HG03558 (cell line): ENCODE measurements around the gene EMP2.
"Not testable (repeated sequence)": the region's sequence is repeated elsewhere in the genome, so short reads cannot be mapped to it uniquely, and the experiment has no call there.

Experiments
- ATAC-seq: cut with Tn5 transposase; IDR thresholded peaks from one replicate; pipeline ENCODE4 v1.9.1; 2021; ENCODE audit warnings: moderate number of reproducible peaks; ENCODE audit not compliant: unreplicated experiment; ENCODE audit errors: extremely low read depth

The EMP2 gene

DNA sequence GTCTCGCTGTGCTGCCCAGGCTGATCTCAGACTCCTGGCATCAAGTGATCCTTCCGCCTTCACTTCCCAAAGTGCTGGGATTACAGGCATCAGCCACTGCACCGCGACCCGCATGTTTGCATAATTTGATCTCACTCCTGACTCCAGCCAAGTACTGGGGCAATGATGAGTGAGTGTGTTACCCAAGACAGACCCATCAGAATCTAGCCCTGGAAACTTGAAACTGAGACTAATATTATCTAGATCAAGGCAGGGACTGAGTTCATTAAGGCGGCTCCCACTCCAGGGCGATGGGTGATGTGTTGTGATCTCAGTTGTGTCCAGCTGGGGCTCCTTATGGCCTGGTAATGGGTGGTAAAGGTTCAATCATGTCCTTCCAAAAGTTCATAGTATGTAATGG lies 53.4 kb downstream of the EMP2 start:
- no peak for ATAC-seq

DNA sequence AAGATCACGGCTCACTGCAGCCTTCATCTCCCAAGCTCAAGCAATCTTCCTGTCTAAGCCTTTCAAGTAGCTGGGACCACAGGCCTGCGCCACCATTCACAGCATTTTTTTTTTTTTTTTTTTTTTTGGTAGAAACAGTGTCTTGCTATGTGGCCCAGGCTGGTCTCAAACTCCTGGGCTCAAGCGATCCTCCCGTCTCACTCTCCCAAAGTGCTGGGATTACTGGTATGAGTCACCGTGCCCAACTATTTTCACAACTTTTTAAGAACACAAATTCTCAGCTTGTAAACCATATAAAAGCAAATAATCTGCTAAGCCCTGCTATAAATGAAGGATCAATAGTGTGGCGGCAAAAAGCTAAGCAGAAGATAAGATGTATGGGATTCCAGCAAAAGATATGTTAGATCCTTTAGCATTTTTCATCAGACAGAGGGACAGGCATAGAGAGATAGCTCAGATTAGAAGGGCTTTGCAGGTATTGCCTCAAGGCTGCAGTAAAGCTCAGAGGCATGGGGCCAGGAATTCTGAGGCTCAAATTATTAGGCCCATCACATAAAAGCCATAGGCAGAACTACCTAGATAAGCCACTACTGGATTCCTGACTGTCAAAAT lies 55.1 kb downstream of the EMP2 start:
- ATAC-seq = no peak

DNA sequence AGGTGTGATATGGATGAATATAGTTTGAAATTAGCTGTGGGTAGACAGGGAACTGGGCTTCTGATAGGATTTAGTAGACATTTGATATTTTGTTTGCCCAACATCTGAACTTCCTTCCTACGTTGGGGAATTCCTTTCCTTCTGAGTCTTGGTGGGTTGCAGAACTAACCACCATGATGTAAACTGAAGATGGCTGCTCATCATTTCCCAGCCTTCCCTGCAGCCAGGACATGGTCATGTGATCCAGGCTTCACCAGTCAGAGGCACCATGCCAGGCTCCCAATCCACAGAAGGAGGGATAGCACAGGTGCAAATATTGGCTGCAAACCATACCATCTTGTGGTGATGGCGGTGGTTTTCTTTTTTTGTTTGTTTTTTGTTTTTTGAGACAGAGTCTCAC lies 57.4 kb downstream of the EMP2 start:
- ATAC-seq = no peak

DNA sequence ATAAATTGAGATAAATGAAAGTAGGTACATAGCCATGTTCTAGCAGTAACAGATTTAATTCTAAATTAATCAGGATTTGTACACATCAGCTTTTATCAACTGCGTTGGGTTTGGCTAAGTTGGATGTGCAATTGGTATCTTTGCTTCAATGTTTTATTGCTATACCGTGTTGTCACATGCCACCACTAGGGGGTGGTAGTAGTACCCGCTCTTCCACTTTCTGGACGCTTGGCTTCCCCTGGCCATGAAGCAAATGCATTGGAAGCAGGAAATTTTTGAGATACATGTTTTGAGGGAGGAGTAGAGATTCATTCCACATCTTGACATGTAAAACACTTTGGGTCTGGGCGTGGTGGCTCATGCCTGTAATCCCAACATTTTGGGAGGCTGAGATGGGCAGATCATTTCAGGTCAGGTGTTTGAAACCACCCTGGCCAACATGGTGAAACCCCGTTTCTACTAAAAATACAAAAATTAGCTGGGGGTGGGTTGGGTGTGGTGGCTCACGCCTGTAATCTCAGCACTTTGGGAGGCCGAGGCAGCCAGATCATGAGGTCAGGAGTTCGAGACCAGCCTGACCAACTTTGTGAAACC lies 58.6 kb downstream of the EMP2 start:
- ATAC-seq = no peak

DNA sequence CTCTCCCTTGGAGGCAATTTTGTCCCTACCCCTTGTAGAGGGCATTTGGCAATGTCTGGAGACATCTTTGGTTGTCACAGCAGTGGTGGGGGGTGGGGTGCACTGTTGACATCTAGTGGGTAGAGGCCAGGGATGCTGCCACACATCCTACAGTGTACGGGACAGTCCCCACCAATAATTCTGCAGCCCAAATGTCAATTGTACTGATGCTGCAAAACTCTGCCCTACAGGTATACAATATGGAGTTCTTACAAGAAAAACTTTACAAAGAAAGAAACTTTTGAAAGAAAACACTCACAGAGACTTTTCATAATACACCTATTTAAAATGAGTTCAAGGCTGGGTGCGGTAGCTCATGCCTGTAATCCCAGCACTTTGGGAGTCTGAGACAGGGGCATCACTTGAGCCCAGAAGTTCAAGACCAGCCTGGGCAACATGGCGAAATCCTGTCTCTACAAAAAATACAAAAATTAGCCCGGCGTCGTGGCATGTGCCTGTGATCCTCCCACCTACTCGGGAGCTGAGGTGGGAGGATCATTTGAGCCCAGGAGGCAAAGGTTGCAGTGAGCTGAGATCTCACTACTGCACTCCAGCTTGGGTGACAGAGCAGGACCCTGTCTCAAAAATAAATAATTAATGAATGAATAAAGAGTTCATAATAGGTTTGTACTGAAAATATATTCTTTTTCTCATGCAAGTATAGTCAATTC lies 59.4 kb downstream of the EMP2 start:
- ATAC-seq = no peak

DNA sequence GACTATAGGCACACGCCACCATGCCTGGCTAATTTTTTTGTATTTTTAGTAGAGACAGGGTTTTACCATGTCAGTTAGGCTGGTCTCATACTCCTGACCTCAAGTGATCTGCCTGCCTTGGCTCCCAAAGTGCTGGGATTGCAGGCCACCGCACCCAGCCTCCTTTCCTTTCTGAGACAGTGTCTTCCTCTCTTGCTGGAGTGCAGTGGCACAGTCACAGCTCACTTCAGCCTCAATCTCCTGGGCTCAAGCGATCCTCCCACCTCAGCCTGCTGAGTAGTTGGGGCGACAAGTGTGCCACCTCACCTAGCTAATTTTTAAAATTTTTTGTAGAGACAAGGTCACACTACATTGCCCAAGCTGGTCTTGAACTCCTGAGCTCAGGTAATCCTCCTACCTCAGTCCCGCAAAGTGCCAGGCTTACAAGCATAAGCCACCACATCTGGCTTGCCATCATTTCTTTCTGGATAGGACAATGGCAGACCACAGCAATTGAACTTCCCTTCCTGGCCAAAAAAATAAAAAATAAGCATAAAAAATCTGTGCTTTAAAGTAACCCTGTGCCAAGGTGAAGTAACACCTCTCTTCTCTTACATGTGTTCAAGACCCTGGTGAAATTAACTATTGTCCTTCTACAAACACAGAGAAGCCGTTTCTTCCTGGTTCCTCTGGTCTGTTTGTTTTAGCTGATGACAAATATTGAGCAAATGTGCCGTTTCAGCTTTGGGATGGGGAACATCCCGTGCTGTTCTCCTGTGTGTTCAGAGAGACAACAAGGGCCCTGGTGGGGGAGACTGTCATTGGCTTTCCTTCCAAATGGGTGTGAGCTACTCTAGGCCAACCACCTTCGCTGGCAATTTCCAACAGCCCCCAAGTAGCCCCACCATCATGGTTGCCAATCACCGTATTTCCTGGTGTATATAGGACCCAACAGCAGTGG lies 60.2 kb downstream of the EMP2 start:
- no peak for ATAC-seq

DNA sequence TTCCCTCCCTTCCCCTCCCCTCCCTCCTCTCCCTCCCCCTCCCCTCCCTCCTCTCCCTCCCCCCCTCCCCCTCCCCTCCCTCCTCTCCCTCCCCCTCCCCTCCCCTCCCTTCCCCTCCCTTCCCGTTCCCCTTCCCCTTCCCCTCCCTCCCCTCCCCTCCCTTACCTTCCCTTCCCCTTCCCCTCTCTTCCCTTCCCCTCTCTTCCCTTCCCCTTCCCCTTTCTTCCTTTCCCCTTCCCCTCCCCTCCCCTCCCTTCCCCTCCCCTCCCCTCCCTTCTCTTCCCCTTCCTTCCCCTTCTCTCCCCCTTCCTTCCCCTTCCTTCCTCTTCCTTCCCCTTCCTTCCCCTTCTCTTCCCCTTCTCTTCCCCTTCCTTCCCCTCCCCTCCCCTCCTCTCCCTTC lies 61.1 kb downstream of the EMP2 start:
- no peak for ATAC-seq

DNA sequence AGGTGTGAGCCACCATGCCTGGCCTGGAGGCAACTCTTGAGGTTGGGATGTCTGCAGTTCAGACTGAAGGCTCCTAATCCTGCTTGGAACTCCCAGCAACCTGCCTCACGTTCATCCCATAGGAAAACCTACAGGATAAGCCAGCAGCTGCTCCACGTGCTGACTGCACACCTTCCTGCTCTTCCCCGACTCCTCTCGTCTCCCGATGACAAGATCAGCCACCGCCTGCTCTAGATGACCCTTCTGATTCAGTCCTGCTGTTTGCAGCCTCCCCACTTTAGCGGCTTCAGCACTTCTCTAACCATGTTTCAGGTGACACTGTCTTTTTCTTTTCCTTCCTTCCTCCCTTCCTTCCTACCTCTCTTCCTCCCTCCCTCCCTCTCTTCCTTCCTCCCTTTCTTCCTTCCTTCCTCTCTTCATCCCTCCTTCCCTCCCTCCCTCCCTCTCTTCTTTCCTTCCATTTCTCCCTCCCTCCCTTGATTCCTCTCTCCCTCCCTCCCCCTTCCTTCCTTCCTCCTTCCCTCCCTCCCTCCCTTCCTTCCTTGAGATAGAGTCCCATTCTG lies 61.8 kb downstream of the EMP2 start:
- ATAC-seq = no peak

DNA sequence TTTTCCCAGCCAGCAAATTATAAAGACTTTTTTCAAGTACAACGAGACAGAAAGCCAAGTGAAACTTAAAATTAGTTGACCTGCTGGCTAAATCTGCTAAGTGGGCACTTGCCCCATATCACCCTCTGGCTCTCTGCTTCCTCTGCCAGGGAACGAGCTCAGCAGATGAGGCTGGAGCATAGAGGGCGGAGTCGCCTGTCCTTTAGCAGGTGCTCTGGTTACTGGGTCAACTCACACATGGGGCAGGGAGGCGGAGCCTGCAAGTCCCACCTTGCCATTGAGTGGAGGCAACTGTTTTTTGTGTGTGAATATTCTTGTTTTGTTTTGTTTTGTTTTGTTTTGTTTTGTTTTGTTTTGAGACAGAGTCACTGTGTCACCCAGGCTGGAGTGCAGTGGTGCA lies 62.5 kb downstream of the EMP2 start:
- ATAC-seq = no peak

DNA sequence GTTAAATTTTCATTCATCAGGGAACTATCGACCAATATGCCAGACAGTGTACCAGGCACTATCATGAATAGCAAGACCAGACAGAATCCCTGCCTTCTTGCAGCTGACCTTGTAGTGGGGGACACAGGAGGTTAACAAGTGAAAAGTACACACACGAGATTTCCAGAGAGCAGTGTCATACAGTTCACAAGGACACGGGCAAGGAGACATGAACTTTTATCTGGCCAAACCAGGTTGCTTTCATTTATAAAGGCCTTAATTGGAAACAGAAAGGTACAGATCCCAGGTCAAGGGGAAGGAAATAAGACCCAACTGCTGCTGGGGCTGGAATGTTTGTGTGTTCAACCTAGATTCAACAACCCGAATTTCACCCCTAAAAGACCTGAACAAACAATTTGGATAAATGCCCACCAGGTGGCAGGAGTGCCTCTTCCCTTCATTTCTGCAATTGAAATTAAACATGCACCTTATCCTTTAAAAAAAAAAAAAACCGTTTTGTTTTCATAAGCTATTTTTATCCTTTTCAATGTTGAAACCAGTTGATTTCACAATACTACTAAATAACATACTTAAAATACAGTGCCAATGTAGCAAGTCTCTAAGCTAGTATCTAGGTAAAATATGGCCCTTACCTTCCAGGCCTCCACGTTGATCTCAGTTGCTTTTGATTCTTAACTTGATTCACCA lies 65.9 kb downstream of the EMP2 start:
- ATAC-seq = no peak

DNA sequence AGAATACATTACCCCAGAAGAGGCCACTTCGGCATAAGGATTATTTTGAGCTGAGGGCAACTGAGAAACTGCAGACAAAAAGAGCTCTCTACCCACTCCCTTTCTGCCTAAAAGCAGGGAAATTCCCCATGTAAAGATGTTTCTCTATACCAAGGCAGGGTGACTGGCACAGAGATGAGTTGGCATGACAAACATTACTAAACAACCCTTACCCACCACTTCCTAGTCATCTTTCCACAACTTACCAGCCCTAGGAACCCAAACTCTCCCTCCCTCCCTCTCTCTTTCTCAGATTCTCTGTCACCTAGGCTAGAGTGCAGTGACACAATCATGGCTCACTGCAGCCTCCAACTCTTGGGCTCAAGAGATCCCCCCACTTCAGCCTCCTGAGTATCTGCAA lies 68.6 kb downstream of the EMP2 start:
- ATAC-seq = no peak

DNA sequence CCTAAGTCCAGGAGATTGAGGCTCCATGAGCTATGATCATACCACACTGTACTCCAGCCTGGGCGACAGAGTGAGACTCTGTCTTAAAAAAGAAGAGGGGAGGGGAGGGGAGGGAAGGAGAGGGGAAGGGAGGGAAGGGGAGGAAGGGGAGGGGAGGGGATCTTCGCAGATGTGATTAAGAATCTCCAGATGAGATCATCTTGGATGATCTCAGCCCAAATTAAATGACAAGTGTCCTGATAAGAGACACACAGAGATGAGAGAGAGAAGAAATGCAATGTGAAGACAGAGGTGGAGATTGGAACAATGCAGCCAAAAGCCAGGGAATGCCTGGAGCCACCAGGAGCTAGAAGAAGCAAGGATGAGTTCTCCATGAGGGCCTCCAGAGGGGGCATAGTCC lies 70.1 kb downstream of the EMP2 start:
- ATAC-seq = no peak

DNA sequence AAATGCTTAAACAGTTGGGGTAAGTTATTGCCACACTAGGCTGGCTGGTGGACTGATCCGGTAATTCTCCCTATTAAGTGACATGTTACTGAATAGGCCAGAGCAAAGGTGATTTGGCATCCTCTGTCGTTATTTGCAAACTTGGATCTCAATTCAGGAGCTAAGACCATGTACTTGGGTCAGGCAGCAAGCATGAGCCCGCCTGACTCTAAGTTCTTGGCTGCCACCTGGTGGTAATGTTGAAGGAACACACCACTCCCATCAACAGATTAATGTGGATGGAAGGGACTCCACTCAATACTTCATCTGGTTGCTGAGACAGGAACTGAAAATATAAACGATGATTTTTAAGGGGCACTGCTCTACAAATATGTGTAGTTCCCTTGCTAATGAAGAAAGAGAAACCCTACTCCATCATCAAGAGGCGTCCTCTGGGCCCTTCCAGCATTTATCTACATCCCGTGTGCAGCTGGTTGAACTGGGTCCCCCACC lies 70.8 kb downstream of the EMP2 start:
- ATAC-seq = no peak

DNA sequence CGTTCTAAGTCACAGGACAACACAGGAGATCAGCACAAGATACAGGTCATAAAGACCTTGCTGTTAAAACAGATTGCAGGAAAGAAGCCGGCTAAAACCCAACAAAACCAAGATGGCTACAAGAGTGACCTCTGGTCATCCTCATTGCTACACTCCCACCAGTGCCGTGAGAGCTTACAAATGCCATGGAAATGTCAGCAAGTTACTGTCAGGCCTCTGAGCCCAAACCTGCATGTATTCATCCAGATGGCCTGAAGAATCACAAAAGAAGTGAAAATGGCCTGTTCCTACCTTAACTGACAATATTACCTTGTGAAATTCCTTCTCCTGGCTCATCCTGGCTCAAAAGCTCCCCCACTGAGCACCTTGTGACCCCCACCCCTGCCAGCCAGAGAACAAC lies 75.1 kb downstream of the EMP2 start:
- ATAC-seq = not testable (repeated sequence)

DNA sequence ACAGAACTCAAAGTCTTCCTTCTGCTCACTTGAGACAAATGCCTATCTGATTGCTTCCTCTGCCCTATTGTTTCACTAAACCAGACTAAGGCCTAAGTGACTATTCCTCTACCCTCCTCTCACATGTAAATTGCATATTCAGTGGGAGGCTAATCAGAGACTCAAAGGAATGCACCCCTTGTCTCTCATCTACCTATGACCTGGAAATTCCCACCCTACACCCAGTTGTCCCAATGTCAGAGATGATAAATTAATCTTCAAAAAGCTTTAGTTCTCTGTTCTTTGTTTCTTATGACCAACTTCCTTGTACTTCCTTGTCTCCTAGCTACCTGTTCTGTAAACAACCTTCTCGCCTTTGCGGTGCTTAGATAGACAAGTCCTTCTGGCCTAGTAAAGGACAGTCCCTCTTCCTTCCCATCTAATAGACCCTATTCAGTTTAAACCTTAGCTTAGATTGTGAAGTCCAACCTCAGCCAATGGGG lies 76.0 kb downstream of the EMP2 start:
- ATAC-seq = no peak

DNA sequence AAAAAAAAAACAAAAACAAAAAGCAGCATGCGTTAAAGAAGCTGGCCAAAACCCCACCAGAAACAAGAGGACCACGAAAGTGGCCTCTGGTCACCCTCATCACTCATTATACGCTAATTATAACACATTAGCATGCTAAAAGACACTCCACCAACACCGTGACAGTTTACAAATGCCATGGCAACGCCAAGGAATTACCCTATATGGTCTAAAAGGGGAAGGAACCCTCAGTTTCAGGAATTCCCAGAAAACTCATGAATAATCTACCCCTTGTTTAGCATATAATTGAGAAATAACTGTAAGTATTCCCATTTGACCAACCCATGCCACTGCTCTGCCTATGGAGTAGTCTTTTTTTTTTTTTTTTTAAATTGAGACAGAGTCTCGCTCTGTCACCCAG lies 77.6 kb downstream of the EMP2 start:
- ATAC-seq = no peak

DNA sequence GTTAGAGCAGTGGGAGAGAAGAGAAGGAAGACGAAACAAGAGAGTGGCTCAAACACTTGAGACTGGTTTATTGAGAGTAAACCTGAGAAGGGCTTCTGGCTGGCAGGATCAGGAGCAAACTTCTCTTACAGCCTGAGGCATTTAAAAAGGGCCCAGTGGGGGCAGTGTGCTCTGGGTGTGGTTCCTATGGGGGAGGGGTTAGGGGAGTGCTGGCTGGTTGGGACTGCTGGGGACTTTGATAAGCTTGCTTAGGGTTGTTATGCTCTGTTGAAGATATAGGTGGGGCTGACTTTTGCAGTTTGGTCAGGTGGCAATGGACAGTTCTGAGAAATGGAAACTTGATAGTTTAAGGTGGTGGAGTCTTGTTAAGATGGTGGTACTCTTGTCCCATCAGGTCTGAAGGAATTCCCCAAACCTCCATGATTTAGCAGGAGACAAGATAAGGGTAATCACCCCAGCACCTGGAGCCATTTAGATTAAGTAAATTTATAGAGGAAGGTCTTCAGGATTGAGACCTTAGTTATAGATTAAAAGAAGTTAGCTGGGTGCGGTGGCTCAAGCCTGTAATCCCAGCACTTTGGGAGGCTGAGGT lies 79.3 kb downstream of the EMP2 start:
- ATAC-seq = no peak

DNA sequence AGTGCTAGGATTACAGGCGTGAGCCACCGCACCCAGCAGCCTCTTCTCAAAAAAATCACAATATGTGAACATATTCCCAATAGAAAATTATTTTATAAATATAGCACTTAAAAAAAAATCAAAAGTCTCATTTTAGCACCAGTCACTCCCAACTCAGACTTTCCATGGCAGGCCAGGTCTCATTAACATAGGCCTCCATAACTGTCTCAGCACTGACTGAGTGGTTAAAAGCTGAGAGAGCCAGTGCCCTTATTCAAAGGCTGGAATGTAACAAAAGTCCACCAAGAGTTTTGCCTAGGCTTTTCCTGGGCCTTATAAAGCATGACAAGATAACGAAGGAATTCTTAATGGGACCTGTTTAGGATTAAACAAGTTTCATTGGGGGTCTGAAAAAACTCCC lies 79.8 kb downstream of the EMP2 start:
- ATAC-seq = no peak
